IPS-NIHi7 (cell line): ENCODE results near the gene SCMH1.

Experiments
- DNase-seq: peaks from one replicate; pipeline ENCODE4 v3.0.0; 2012; ENCODE audit warnings: mixed read lengths; ENCODE audit errors: extremely low spot score

The SCMH1 gene

GRCh38 chr1:41003640-41004220, 238.4 kb downstream of the SCMH1 start:
- peak; percentile 54 for DNase-seq

GRCh38 chr1:41003127-41003639, 238.9 kb downstream of the SCMH1 start:
- DNase-seq, result no peak

DNA sequence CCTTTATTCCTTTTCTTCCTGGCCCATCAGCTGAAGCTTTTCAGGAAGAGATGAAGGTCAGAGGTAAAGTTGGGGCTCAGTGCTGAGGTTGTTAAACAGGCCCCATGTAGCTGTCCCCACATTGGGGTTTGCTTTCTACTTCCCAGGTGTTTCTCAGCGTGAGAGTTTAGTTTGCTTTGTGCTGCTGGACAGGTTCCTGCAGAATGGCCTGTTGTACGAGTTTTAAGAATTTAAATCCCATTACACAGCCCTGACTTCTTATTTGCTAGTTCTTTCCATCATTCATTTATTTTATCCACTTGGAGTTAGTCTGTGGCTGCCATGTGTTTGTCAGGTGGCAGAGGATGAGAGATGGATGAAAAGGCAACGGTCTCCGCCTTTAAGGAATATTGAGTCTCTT, 243.4 kb downstream of the SCMH1 start:
- no peak for DNase-seq

DNA sequence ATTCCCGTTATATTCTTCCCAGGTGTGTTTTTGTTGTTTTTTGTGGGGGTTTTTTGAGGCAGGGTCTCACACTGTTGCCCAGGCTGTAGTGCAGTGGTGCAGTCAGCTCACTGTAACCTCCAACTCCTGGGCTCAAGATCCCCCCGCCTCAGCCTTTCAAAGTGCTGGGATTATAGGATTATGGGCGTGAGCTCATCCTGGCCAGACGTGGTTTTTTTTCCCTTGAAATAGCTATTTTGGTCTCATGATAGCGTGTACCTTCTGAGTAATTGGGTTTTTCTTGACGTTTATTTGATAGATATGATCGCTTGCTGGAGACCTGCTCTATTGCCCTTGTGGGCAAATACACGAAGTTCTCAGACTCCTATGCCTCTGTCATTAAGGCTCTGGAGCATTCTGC, 245.0 kb downstream of the SCMH1 start:
- DNase-seq, result no peak

GRCh38 chr1:40989066-40989465, 253.0 kb downstream of the SCMH1 start:
- no peak for DNase-seq

GRCh38 chr1:40988280-40988679, 253.8 kb downstream of the SCMH1 start:
- no peak for DNase-seq

- no peak for DNase-seq
Observed at GRCh38 chr1:40987439-40988276, 254.4 kb downstream of the SCMH1 start.

DNA sequence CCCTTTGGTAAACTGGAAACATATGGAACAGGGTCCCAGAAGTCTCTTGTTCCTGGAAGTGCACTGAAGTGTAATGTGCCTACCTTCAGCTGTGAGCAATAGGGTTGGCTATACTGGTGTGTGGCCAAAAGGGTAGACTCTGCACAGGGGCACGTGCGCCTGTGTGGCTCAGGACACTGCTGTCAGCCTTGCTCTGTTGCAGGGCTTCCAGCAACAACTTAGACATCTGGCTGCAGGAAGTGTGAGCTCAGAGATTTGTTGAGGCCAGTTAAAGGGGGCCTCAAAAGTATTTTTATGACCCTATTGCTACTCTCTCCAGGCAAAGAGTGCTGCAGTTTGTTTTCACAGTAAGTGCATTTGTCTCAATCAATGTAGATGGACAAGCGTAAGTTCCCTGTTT, 255.2 kb downstream of the SCMH1 start:
- no peak for DNase-seq

DNA sequence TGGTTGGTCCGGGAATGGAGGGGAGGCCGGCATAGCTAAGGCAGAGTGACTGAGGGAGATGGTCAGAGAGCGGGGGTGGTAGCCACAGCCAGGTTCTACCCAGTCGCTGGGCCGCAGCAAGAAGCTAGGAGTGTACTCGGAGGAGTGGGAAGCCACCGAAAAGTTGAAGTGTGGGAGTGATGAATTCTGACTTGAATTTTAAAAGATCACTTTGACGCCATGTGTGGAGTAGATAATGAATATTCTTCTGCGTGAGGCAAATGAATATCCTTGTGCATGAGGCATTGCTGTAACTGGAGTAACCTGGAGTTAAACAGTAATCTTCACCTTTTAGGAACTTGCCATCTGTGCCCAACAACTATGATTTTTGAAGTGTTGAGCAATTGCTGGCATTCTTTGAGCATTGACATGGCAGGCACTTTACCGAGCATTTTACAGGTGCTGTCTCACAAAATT, 255.8 kb downstream of the SCMH1 start:
- DNase-seq, result no peak

GRCh38 chr1:40985875-40986274, 256.2 kb downstream of the SCMH1 start:
- no peak for DNase-seq

DNA sequence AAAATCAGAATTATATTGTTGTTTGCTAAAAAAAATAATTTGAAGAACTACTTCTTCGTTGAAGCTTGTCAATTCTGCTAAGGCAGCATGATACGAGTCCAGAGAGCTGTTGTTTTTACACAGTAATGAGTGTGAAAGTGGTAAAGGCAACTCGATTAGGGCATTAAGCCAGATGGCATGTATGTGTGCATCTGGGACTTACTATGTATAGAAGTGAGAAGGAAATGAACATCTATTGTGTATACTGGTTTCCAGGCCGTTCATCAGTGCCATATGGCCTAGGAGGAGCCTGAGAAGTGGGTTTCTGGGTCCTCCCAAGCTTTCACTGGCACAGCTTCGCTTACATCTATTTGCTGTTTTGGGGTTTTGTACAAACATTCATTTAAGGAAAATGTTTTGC, 256.9 kb downstream of the SCMH1 start:
- DNase-seq, result no peak

GRCh38 chr1:40984531-40984930, 257.6 kb downstream of the SCMH1 start:
- no peak for DNase-seq

GRCh38 chr1:40984066-40984465, 258.0 kb downstream of the SCMH1 start:
- DNase-seq, result no peak

DNA sequence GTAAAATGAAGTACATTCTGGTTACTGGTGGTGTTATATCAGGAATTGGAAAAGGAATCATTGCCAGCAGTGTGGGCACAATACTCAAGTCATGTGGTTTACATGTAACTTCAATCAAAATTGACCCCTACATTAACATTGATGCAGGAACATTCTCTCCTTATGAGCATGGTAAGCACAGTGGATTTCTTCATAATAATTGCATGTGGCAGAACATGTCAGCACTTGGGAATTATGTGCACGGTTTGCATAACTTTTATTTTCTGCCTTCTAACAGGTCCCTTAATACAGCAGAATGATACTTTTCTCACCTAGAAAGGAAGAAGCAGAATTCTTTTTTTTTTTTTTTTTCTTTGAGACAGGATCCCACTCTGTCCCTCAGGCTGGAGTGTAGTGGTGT, 258.8 kb downstream of the SCMH1 start:
- no peak for DNase-seq

DNA sequence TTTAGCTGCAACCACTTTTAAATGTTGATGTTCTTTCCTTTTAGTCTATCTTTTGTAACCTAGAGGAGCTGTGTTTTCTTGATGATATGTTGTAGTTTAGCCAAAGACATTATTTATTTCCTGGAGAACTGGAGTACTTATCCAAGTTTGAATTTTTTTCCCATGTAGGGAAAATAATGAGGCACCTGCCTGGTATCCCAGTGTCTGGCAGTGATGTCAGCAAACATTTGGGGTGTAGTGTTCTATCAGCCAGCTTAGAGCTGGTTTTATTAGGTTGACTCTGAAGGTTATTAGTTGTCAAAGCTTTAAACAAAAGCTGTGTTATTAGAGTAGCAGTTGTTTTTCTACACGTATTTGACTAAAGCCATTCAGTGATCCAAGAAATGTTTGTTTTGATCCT, 259.4 kb downstream of the SCMH1 start:
- no peak for DNase-seq

GRCh38 chr1:40981691-40982448, 260.2 kb downstream of the SCMH1 start:
- DNase-seq, result no peak

- peak; percentile 54 for DNase-seq
Observed at GRCh38 chr1:40980453-40981121, 261.5 kb downstream of the SCMH1 start.

- DNase-seq, result no peak
Observed at GRCh38 chr1:40980068-40980452, 262.0 kb downstream of the SCMH1 start.

GRCh38 chr1:40979241-40980067, 262.7 kb downstream of the SCMH1 start, which contains the start of gene CTPS1:
Gene CTPS1, plus strand, starts transcription at chr1:40979696. Its CDS starts 3,595 bp downstream, at chr1:40983291.
- DNase-seq, result peak; percentile 98

DNA sequence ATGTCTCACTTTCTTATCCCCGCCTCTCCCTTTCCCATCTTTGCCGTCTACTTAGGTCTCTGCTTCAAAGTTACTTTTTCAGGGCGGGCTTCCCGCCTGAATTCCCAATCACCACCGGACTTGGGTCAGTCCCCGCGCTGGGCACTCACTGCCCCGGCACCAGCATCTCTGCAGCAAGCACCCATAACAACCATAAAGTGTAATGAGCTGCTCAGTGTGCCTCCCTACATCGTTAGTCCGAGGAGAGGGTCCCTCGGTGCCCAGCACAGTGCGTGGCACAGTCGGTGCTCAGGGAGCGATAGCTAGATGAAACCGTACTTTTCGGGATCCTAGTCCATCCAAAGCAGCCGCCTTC, 263.2 kb downstream of the SCMH1 start:
- no peak for DNase-seq

- DNase-seq, result no peak
Observed at GRCh38 chr1:40977716-40978115, 264.4 kb downstream of the SCMH1 start.
